GM21447 (cell line): Measurements from ENCODE around the gene TGFB1.
A peak's percentile ranks its signal among the peaks of the same experiment; 100 is the strongest.
"Not testable (repeated sequence)": the region's sequence is repeated elsewhere in the genome, so short reads cannot be mapped to it uniquely, and the experiment has no call there.

Source experiments
- ATAC-seq: cut with Tn5 transposase; IDR thresholded peaks from one replicate; pipeline ENCODE4 v1.9.1; 2021; ENCODE audit not compliant: unreplicated experiment

The TGFB1 gene

GRCh38 chr19:41353466-41354342, at the start of gene TGFB1:
TSS of gene TGFB1 (minus strand) at chr19:41353922. CDS start at chr19:41353044, 878 bp downstream.
- peak; percentile 35 for ATAC-seq

DNA sequence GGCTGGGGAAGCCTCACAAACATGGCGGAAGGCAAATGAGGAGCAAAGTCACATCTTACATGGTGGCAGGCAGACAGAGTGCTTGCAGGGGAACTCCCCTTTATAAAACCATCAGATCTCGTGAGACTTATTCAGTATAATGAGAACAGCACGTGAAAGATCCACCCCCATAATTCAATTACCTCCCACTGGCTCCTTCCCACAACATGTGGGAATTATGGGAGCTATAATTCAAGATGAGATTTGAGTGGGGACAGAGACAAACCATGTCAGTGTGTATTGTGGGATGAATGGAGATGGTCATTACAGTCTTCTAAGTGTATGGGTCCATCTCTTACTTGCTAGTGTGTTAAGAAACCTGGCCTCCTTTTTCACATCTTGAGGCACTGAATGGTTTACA, 48.3 kb upstream of the TGFB1 start:
- ATAC-seq = no peak

DNA sequence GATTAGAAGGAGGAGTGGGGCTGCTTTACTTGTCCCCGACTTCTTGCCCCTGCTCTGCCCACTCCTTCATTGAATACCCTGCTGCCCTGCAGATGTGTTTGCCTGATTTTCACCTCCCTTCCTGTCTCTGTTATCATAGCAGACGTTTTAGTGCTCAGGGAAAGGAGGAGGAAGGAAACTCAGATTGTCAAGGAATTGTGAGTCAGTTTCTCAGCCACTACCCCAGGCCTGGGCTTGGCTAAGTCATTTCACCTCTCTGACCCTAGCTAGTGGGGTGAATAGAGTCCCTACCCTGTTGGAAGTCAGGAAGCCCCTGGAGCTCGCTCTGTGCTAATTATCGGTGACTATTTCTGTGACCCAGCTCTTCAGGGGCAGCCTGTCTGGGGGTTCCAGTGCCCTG, 47.8 kb upstream of the TGFB1 start:
- no peak for ATAC-seq

- no peak for ATAC-seq
These were observed 45.8 kb upstream of the TGFB1 start for GRCh38 chr19:41399525-41399924.

DNA sequence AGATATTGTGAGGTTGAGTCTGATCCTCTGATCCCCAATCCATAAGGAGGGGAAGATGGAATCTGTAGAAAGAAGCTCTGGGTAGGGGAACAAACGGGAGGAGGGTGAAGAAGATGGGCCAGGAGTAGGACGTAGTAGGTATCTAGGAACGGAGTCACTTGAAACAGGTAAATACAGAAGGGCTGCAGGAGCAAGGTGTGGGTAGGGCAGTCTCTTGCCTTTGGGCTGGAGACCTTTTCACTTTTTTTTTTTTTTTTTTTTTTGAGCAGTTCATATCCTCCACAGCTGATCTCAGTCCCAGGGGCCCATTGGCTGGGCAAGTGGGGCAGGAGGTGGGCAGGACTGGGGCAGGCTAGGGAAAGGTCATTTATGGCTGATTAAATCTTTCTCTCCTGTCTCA, 45.4 kb upstream of the TGFB1 start:
- ATAC-seq = no peak

DNA sequence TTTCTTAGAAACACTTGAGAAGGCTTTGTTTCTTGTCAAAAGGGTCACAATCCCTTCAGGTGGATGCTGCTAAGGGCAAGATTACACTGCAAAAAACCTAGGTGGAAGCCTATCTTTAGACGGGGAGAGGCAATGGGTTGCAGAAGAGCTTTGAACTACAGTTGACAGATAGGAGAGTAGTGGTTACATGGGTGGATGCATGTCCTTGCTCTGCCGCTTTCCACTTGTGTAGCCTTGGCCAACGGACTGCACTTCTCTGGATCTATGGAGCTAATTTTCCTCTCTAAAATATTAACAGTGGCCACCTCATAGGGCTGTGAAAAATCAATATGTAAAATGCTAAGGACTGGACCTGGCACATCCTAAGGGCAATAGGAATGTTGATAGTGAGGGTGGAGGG, 44.9 kb upstream of the TGFB1 start:
- ATAC-seq = no peak

- ATAC-seq = no peak
These were observed 44.3 kb upstream of the TGFB1 start for GRCh38 chr19:41398050-41398418.

GRCh38 chr19:41397086-41398049, 43.6 kb upstream of the TGFB1 start, which contains the start of the genes BCKDHA and EXOSC5:
TSS of gene BCKDHA (plus strand) at chr19:41397818. CDS start at chr19:41397828, 10 bp downstream.
TSS of gene EXOSC5 (minus strand) at chr19:41397359. CDS start at chr19:41397328, 31 bp downstream.
- peak; percentile 81 for ATAC-seq

DNA sequence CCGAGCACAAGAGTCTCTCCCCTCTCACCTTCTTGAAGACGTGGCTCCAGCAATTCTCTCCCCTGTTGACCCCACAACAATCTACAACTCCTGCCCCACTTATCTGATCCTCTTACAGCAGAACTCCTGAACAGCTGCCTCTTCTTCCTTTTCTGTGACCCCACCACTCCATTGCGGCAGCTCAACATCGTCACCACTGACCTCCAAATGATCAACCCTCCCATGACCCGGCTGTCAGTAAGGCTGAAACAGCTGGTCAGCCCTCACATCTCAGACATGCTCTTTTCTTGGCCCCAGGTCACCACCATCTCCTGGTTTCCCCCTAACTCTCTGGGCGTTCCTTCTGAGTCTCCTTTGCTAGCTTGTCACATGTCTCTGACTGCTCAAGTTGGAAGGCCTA, 41.6 kb upstream of the TGFB1 start:
- ATAC-seq = no peak

DNA sequence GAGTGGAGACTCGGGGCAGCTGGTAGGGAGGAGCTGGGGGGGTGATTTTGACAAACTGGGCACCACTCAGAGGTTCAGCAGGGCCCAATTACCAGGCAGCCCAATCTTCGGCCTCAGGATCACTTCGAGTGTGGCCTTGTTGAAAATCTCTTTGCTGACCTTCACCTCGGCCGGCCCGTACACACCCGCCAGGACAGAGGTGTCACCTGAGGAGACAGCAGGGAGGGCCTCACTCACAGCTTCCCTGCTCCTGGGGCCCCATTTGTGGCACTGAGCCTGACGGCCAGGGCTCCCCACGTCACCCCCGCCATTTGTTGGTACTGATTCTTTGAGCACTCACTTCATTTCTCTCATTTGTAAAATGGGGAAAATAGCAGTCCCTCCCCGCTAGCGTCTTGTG, 39.1 kb upstream of the TGFB1 start:
- ATAC-seq = no peak

- no peak for ATAC-seq
These were observed 37.9 kb upstream of the TGFB1 start for GRCh38 chr19:41391618-41392017.

- ATAC-seq = no peak
These were observed 32.7 kb upstream of the TGFB1 start for GRCh38 chr19:41386442-41386841.

GRCh38 chr19:41384351-41384750, 30.6 kb upstream of the TGFB1 start:
- no peak for ATAC-seq

- not testable (repeated sequence) for ATAC-seq
These were observed 27.8 kb upstream of the TGFB1 start for GRCh38 chr19:41381536-41381935.

GRCh38 chr19:41377977-41378709, 24.4 kb upstream of the TGFB1 start:
- peak; percentile 62 for ATAC-seq

DNA sequence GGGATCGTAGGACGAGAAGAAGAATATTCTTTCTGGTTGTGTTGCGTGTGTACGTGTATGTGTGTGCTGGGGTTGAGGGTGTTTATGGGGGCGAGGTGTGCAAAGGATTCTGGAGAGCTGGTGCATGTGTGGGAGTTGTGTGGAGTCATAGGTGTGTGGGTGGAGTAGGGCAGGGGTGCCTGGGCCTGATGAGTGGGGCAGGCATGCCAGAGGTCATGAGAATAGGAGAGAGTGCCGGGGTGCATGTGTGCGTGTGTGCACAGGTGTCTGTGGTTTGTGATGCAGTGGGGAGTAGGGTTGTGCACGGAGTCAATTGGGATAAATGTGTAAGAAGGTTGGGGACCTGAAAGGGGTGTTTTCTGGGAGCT, 23.3 kb upstream of the TGFB1 start:
- ATAC-seq = no peak

DNA sequence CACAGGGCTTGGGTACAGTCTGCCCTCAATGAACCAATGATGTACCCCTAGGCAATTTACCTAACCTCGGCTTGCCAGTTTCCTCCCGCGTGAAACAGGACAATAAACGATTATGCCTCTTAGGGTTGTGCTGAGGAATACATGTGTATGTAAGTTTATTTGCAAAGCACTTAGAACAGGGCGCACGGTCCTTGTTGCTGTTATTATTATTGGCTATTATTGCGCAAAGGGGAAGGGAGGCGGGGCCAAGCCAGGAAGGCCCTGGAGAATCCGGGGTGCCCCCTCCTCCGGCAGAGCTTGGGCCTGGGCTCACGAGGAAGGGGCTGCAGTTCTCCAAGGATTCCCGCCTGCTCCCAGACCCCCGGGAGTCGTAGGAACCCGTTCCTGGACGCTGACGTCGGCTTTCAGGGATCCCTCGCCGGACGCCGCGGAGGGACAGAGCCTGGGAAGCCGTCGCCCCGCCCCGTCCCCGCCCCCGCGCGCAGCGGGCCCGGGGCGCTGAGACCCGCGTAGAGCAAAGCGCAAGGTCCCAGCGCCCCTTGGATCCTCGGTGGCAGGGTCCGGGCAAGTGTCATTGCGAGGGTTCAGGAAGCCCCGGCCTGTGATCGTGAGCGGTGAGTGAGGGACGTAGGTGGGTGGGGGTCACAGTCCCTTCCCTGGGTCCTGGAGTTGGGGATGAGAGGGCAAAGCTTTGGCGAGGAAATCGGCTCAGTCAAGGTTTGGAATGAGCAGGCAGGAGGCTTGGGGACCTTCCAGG, 22.7 kb upstream of the TGFB1 start, which contains the start of gene TMEM91:
TMEM91 (plus strand) TSS at position 293 of the 757 bp plus-strand sequence. CDS start 1,777 bp downstream, outside the sequence.
- ATAC-seq = no peak

- ATAC-seq = no peak
These were observed 20.3 kb upstream of the TGFB1 start for GRCh38 chr19:41373993-41374392.

DNA sequence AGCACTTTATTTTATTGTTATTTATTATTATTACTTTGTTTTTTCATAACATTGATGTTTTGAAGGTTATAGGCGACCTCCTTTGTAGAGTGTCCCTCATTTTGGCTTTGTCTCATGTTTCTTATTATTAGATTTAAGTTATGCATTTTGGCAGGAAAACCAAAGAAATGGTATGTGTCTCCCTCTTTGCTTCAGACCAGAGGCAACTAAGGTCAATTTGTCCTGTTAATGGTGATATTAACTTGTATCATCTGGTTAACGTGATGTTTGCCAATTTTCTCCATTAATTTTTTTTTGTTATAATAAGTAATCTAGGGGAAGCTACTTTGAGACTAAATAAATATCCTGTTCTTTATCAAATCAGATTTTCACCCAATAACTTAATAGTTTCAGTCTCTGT, 18.8 kb upstream of the TGFB1 start:
- ATAC-seq = no peak

DNA sequence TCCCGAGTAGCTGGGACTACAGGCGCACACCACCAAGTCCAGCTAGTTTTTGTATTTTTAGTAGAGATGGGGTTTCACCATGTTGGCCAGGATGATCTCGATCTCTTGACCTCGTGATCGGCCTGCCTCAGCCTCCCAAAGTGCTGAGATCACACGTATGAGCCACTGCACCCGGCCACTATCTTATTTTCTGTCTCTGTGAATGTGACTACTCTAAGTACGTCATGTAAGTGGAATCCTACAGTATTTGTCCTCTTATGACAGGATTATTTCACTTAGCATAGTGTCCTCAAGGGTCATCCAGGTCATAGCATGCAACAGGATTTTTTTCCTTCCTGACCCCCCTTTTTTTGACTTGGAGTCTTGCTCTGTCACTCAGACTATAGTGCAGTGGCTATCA, 17.8 kb upstream of the TGFB1 start:
- no peak for ATAC-seq
